A673 (cell line): ENCODE data around the gene FAM149A.

ENCODE experiments used
- CTCF ChIP-seq: fragments of 300-800, 200-600 bp; sonication (generic); conservative IDR thresholded peaks from 2 replicates; pipeline ENCODE4 v1.5.1; 2017; ENCODE audit warnings: low read depth, mild to moderate bottlenecking, antibody characterized with exemption, low read length, moderate library complexity, mixed read lengths
- EZH2 ChIP-seq: fragments of 200-600 bp; sonication (generic); IDR thresholded peaks from 2 replicates; pipeline ENCODE4 v1.6.1; 2017; ENCODE audit warnings: borderline replicate concordance, low read depth, mild to moderate bottlenecking, mixed read lengths, antibody characterized with exemption, low read length; ENCODE audit not compliant: poor library complexity, severe bottlenecking

GRCh38 chr4:186158021-186158813 lies 53.7 kb downstream of the FAM149A start:
- TF ChIP-seq CTCF (no peak), EZH2 (no peak)
